GM11168 (cell line): ENCODE data around the gene PFN4.

Experiments used
- in situ Hi-C: fragments of 300-500 bp; cut with MboI; formaldehyde crosslinking; loops from one replicate; pipeline ENCODE4 v1.12.0; 2022; ENCODE audit warnings: low sequenced_read_pairs; ENCODE audit not compliant: unreplicated experiment

Gene PFN4

DNA sequence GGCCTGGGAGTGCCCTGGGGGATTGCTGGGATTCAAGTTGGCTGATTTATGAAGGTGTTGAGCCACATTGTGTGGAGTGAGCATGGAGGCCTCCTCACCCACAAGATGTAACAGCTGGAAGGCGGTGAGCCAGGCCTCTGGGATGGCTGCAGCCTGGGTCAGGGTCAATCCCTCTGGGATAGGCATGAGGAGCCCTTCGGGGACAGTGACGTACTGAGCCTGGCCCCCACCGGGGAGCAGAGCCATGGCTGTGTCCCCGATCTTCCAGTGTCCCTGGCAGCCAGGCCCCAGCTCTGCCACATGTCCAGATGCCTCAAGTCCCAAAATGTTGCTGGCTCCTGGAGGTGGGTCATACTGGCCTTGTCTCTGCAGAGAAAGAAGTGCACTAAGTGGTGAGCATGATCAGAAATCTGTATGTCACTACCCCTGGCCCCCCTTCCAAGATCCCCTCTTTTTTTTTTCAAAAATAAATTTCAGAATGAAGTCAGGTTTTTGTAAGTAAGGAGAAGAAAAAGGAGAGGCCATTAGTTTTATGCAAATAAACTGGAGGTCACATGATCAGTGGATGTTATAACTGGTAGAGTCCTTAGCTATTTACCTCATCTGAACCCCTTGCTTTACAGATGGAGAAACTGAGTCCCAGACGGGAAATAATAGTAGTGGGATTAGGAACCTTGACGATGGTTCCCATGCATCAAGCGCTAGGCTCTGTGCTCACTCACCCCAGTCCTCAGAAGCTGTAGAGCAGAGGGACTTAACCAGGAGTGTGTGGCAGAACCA is 40.2 kb downstream of the PFN4 start:
- in situ Hi-C loops, result no loop called here

GRCh38 chr2:24080701-24081100 is 42.4 kb downstream of the PFN4 start:
- in situ Hi-C loops, result no loop called here

DNA sequence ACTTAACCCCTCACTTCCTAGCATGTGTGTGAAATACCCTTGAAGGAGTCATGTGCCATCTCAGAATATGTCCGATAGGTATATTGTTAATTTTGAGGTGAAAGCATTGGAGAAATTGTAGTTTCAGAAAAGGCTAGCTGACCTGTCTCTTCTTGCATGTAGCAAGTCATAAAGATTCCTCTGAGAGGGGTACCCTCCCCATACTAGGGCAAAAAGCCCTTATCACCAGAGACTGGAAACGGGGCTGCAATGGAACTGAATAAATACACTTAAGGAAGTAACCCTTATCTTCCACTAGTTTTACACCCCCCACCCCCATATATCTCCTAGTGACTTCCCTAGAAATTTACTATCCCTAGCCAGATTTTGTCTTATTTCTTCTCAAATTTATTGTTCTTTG is 45.3 kb downstream of the PFN4 start:
- in situ Hi-C loops, result no loop called here

DNA sequence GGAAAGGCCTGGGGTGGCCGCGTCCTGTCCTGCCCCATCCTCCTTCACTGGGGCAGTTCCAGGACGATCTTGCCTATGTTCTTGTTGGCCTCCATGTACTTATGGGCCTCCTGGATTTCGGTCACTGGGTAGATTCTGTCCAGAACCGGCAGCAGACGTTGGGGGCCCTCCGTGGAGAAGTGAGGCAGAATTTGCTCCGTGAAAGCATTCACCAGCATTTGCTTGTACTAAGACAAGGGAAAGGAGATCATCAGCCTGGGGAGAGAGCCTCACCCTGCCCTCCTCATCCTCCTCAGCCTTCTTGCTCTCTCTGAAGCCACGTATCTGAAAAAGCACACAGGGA is 45.6 kb downstream of the PFN4 start:
- in situ Hi-C loops, result no loop called here

- in situ Hi-C loops, result no loop called here
Observed at GRCh38 chr2:24076849-24077534, 46.1 kb downstream of the PFN4 start.

GRCh38 chr2:24075915-24076848 is 47.0 kb downstream of the PFN4 start, which contains the start of gene SF3B6:
SF3B6 (minus strand) TSS chr2:24076326; CDS start chr2:24076229, 97 bp downstream.
- in situ Hi-C loops, result no loop called here

DNA sequence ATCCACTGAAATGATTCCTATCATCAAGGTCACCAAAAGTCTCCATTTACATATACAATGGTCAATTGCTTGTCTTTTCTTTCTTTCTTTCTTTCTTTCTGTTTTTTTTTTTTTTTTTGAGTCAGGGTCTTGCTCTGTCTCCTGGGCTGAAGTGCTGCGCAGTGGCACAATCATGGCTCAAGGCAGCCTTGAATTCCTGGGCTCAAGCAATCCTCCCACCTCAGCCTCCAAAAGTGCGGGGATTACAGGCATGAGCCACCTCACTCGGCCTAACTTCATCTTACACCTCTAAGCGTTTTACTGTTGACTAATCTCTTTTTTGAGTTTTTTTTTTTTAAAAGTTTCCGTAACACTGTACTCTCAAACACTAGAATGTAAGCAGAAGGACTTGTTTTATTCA is 47.9 kb downstream of the PFN4 start:
- in situ Hi-C loops, result no loop called here

- in situ Hi-C loops, result no loop called here
Observed at GRCh38 chr2:24073816-24074215, 49.3 kb downstream of the PFN4 start.

DNA sequence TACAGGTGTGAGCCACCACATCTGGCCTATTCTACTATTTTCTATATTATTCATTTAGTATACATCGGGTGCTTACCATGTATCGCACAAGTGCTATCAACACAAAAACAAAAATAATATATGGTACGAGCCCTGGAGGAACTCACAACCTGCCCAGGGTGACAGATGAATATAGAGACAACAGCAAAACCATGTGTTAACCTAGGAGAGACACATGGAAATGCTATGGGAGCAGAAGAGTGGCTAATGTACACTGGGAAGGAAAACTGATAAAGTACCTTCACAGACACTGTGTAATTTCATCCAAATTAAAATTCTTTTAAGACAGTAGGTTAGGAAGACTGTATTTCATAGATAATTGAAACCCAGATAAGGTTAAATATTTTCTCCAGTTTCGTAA is 50.9 kb downstream of the PFN4 start:
- in situ Hi-C loops, result no loop called here

- in situ Hi-C loops, result loop anchor here (10.0 kb wide), 1 partner anchor 241 kb away; no protein-coding TSS in a partner anchor
Observed at GRCh38 chr2:24065341-24065740, 57.8 kb downstream of the PFN4 start.
